Cortex of kidney (tissue), 1 donor: ENCODE results near the gene S100A2.
"Not testable (repeated sequence)": the region's sequence is repeated elsewhere in the genome, so short reads cannot be mapped to it uniquely, and the experiment has no call there.

Source experiments
- DNase-seq: peaks from one replicate; lab custom pipeline; 2025; lab: John Stamatoyannopoulos, UW

S100A2 gene

GRCh38 chr1:153588482-153588881 is 22.8 kb upstream of the S100A2 start:
- DNase-seq, result no peak

DNA sequence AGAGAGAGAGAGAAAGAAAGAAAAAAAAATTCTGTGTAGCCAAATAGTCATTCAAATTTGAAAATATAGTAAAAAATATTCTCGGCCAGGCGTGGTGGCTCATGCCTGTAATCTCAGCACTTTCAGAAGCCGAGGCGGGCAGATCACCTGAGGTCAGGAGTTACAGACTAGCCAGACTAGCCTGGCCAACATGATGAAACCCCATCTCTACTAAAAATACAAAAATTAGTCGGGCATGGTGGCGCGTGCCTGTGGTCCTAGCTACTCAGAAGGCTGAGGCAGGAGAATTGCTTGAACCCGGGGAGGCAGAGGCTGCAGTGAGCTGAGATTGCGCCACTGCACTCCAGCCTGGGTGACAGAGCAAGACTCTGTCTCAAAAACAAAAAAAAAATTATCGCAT is 22.4 kb upstream of the S100A2 start:
- not testable (repeated sequence) for DNase-seq

DNA sequence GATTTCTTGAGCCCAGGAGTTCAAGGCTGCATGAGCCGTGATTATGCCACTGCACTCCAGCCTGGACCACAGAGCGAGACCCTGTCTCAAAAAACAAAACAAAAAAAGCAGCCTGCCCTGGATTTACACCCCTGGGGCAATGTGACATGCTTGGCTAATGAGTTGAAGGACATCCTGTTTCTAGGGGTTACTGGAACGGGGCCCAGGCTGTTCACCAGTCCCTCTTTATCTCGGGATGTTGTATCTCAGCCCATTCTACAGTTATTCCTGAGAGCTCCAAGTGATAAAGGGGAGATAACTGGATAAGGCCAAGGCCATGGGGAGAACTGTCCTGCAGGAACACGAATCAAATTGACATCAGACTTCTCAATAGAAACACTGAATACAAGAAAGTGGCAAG is 21.7 kb upstream of the S100A2 start:
- DNase-seq, result no peak

GRCh38 chr1:153586347-153586746 is 20.7 kb upstream of the S100A2 start:
- no peak for DNase-seq

GRCh38 chr1:153585006-153585405 is 19.4 kb upstream of the S100A2 start:
- DNase-seq, result no peak

DNA sequence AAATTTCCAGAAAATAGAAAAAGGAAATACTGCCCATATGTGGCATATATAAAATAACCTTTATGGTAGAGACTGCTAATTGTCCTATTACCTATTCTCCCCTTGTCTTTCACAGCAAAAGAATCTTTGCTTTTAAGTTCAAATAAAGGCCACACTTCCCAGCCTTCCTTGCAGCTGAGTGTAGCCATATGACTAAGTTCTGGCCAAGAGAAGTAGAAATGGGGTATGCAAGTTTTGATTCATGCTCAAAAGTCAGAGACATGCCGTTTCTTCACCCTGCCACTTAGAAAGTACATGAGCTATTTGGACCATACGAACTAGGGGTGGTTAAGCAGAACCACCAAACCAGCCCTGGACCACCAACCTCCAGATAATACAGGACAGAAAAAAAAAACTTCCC is 18.3 kb upstream of the S100A2 start:
- DNase-seq, result no peak

GRCh38 chr1:153583514-153583913 is 17.9 kb upstream of the S100A2 start:
- DNase-seq, result not testable (repeated sequence)

DNA sequence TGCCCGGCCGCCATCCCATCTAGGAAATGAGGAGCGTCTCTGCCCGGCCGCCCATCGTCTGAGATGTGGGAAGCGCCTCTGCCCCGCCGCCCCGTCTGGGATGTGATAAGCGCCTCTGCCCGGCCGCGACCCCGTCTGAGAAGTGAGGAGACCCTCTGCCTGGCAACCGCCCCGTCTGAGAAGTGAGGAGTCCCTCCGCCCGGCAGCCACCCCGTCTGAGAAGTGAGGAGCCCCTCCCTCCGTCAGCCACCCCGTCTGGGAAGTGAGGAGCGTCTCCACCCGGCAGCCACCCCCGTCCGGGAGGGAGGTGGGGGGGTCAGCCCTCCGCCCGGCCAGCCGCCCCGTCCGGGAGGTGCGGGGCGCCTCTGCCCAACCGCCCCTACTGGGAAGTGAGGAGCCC is 17.2 kb upstream of the S100A2 start:
- not testable (repeated sequence) for DNase-seq

GRCh38 chr1:153578936-153579335 is 13.3 kb upstream of the S100A2 start:
- DNase-seq, result no peak

GRCh38 chr1:153578490-153578889 is 12.8 kb upstream of the S100A2 start:
- DNase-seq, result no peak

GRCh38 chr1:153577624-153578051 is 12.0 kb upstream of the S100A2 start:
- no peak for DNase-seq

DNA sequence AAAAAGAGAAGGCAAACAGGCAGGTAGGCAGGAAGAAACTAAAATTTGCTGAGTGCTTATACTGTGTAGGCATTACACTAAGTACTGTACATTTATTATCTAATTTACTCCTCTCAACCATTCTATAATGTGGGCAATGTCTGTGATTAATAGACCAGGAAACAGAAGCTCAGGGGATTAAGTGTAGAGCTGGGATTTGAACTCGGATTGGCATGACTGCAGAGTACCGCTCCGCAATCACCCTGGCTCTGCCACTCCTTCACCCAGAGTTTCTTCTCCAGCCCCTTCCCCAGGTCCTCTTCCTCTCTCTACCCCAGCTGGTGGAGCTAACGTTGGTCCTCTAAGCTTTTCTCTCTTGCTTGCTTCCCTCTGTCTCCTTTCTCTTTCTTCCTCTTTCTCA is 11.5 kb upstream of the S100A2 start:
- DNase-seq, result no peak

GRCh38 chr1:153575497-153575896 is 9.9 kb upstream of the S100A2 start:
- DNase-seq, result not testable (repeated sequence)

DNA sequence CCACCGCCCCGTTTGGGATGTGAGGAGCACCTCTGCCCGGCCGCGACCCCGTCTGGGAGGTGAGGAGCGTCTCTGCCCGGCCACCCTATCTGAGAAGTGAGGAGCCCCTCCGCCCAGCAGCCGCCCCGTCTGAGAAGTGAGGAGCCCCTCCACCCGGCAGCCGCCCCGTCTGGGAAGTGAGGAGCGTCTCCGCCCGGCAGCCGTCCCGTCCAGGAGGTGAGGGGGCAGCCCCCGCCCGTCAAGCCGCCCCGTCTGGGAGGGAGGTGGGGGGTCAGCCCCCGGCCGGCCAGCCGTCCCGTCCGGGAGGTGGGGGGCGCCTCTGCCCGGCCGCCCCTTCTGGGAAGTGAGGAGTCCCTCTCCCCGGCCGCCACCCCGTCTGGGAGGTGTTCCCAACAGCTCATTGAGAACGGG is 9.4 kb upstream of the S100A2 start:
- not testable (repeated sequence) for DNase-seq

GRCh38 chr1:153573351-153573750 is 7.7 kb upstream of the S100A2 start:
- DNase-seq, result no peak

GRCh38 chr1:153572569-153573015 is 6.9 kb upstream of the S100A2 start:
- no peak for DNase-seq

GRCh38 chr1:153571706-153572105 is 6.1 kb upstream of the S100A2 start:
- DNase-seq, result no peak

DNA sequence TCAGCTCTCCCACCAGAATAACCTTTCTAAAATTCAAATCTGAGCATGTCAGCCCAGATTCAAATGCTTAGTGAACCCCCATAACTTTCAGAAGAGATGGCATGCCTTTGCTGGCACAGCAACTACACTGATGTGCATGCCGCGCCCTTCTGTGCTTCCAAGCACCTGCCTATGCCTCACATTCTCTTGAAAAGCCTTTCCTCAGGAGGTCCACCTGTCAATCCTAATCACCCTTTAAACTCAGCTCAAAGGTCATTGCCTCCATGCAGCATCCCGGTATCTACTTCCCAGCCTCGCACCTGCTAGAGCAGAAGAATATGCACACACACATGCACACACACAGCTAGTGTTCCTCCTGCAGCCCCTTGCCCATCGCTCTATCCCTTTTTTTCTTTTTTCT is 5.2 kb upstream of the S100A2 start:
- no peak for DNase-seq

DNA sequence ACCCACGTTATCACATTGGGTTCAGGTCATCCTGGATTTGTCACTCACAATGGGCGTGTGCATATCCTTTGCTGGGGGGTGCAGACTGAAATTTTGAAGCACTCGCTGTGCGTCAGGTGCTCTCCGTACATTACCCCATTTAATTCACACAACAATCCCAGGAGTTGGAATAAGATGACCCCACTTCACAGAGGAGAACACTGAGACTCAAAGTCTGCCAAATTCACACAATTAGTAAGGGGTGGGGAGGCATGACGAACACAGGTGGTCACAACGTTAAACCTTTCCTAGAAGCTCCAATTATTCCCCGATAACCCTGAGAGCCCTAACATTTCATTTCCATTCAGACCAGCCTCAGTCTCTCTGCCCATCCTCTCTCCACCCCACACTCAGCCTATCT is 3.8 kb upstream of the S100A2 start:
- no peak for DNase-seq

- DNase-seq, result no peak
These were observed 2.9 kb upstream of the S100A2 start for GRCh38 chr1:153568367-153569099.

DNA sequence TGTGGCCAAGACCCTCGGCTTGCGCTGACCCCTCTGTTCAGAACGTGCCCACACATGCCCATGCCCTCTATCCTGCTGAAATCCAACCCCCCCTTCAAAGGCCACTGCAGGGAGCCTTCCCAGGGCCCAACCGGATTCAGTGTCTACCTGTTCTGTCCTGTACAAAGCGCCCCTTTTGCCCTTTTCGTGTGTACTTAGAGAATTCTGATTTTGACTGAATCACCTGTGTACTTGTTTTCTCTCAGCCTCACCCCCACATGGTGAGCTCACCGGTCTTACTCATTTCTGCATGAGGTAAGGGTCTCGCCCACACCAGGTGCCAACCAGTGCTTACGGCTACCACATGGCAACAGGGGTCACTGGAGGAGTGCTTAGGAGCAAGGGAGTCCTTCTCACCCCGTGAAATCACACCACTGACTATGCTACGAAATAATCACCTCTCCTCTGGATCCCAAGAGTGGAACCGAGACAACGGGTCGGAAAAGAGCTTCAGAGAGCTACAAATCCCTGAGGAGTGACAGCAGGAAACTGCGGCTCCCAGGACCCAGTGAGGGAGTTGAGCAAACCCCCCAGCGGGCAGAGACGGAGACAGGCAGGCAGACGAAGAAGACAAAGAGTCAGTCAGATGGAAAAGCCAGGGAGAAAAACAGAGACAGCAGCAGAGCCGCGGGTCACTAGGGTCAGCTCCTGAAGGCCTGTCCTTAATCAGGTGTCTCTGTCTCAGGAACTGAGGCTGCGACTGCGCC is 2.1 kb upstream of the S100A2 start:
- DNase-seq, result no peak

DNA sequence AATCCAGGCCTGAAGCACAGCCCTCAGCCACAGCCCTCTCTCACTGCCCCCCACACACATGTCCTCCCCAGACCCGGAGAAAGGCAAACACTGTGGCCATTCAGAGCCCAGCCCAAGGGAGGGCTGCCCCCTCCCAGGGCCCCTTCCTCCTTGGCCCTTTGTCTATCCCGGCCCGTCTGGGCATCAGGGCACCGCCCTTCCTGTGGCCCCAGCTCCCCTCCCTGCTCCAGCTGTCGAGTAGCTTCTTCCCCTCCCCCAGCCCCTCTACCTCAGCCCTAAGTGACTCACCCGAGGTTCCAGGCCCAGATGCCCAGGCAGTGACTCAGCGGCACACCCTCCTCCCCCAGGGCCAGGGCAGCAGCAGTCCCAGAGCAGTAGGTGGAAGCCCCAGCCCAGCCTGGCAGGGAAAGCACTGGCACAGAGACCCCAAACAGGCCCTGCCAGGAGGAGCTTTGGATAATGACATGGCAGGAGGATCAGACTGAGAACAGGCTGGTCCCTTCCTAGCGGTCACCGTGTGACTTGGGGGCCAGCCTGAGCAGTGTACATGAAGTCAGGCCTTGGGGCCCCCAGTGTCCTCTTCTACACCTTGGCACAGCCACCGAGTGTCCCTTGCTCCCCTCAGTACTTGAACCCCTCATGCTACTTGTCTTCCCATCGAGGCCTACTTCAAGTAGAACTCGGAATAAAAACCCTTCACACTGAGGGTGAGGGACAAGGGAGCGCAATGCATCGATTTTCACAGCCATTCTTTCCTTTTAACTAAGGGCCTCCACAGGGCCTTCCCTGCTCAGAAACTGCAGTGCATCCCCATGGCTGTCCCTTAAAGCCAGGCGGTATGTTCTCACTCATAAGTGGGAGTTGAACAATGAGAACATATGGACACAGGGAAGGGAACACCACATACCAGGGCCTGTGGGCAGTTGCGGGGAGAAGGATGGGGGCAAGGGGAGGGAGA is 1.0 kb upstream of the S100A2 start:
- no peak for DNase-seq
